Mammary epithelial cell (primary cell): ENCODE measurements around the gene SPIN1.

Experiments
- CTCF ChIP-seq, 2 donors: IDR thresholded peaks in 1 of 2; conservative IDR thresholded peaks in 1 of 2; 2 replicates each; pipeline ENCODE4 v1.5.1; 2011 to 2012; ENCODE audit warnings: inconsistent platforms in 2 of 2, low read length in 2 of 2, mild to moderate bottlenecking in 2 of 2, control low read depth in 1 of 2, low read depth in 1 of 2; ENCODE audit not compliant: insufficient read depth in 1 of 2; ENCODE audit errors: extremely low read depth in 1 of 2
- EZH2 ChIP-seq: IDR thresholded peaks from 2 replicates; pipeline ENCODE4 v1.6.1; 2012; ENCODE audit warnings: low read length, inconsistent platforms, borderline replicate concordance

- TF ChIP-seq CTCF (conservative IDR thresholded peaks at IDR 0.05 in 1 of 2, IDR thresholded peaks at IDR 0.05 in 1 of 2; ENCODE audit: extremely low read depth in 1 of 2, insufficient read depth in 1 of 2, low read depth in 1 of 2, low read length in 2 of 2) (no peak), EZH2 (no peak)
Observed at GRCh38 chr9:88406051-88406450, 17.8 kb downstream of the SPIN1 start.
